MCF 10A (cell line): ENCODE measurements around the gene ZNF512. TPM values are rescaled to one million over a fixed set of nuclear protein-coding genes. Genes with fewer than 3 reads are reported as not detected.
"Not testable (repeated sequence)": the region's sequence is repeated elsewhere in the genome, so short reads cannot be mapped to it uniquely, and the experiment has no call there.

Experiments
- BruUV-seq: library from RNA; stranded (reverse); fragments of 400-500 nt; replicated peaks from 2 replicates; lab custom pipeline; 2021; lab: Mats Ljungman, UMichigan
- CTCF ChIA-PET: fragments of 300-600 bp; sonication (Branson Sonifier 250); formaldehyde crosslinking; extraction: SDS; loops from one replicate; lab custom pipeline; 2021; ENCODE audit warnings: antibody characterized with exemption, inconsistent platforms; lab: Yijun Ruan, JAX
- POLR2A ChIA-PET: fragments of 300-600, 350-650 bp; sonication (Branson Sonifier 250); formaldehyde crosslinking; extraction: SDS; loops from one replicate; lab custom pipeline; 2020; ENCODE audit warnings: antibody characterized with exemption, inconsistent platforms; lab: Yijun Ruan, JAX
- DNase-seq: peaks from one replicate; pipeline ENCODE4 v3.0.0-alpha.2; 2018; ENCODE audit not compliant: unreplicated experiment
- H3K27ac Mint-ChIP-seq: one replicate; pipeline ENCODE4 v1.8.0; 2022; ENCODE audit warnings: mild to moderate bottlenecking, low read depth, mixed read lengths; ENCODE audit not compliant: unreplicated experiment
- H3K27me3 Mint-ChIP-seq: one replicate; pipeline ENCODE4 v1.8.0; 2022; ENCODE audit warnings: mixed read lengths; ENCODE audit not compliant: insufficient read depth, unreplicated experiment
- H3K36me3 Mint-ChIP-seq: one replicate; pipeline ENCODE4 v1.8.0; 2022; ENCODE audit warnings: mild to moderate bottlenecking, moderate library complexity, mixed read lengths; ENCODE audit not compliant: insufficient read depth, unreplicated experiment
- H3K4me1 Mint-ChIP-seq: one replicate; pipeline ENCODE4 v1.8.0; 2022; ENCODE audit warnings: mixed read lengths; ENCODE audit not compliant: insufficient read depth, unreplicated experiment
- H3K4me3 Mint-ChIP-seq: one replicate; pipeline ENCODE4 v1.8.0; 2022; ENCODE audit warnings: mild to moderate bottlenecking, moderate library complexity, mixed read lengths; ENCODE audit not compliant: unreplicated experiment
- H3K9me3 Mint-ChIP-seq: one replicate; pipeline ENCODE4 v1.8.0; 2022; ENCODE audit warnings: mixed read lengths; ENCODE audit not compliant: unreplicated experiment
- CTCF ChIP-seq: fragments of 200-600 bp; IDR thresholded peaks from one replicate; pipeline ENCODE4 v1.8.0; 2022; ENCODE audit warnings: antibody characterized with exemption, mild to moderate bottlenecking; ENCODE audit not compliant: unreplicated experiment
- intact Hi-C: fragments of 100-400 bp; cut with micrococcal nuclease; formaldehyde crosslinking; loops from 2 replicates; pipeline ENCODE4 v1.14.1; 2022
- total RNA-seq: library from RNA; stranded (reverse); gene quantifications from 2 replicates; pipeline ENCODE4 v1.2.3, GENCODE V29; 2022

The ZNF512 gene
- total RNA-seq, 1 experiment from 2014 or later = 19.9 TPM

- intact Hi-C loops = loop anchor here (10.0 kb wide), 1 partner anchor 218 kb away; the partner anchor contains the start of gene PPM1G
- no peaks in the 10 kb centered on the region for H3K9me3 Mint-ChIP-seq
- H3K4me3 Mint-ChIP-seq = no peak overlapping the region
- no TSS peak for BruUV-seq
- CTCF ChIA-PET = interaction anchor here (0.6 to 2.3 kb wide), 4 partner anchors 10 to 1017 kb away, joined by 3 to 10 read pairs (median 3); no protein-coding TSS in a partner anchor
- H3K27me3 Mint-ChIP-seq = no peaks in the 10 kb centered on the region
- H3K4me1 Mint-ChIP-seq = peaks cover 33% of the 10 kb centered on the region
- peak overlapping the region; percentile 1 for H3K27ac Mint-ChIP-seq
- TF ChIP-seq CTCF = no peak
- DNase-seq = peak; percentile 75
- POLR2A ChIA-PET = interaction anchor here (0.8 to 1.7 kb wide), 6 partner anchors 9 to 213 kb away, joined by 3 to 6 read pairs (median 5); partner anchors contain the start of genes NRBP1 and PPM1G
- H3K36me3 Mint-ChIP-seq = peaks cover 56% of the 10 kb centered on the region
Observed at GRCh38 chr2:27622921-27623384, 40.1 kb downstream of the ZNF512 start.

- CTCF ChIA-PET = no interaction called here
- DNase-seq = no peak
- TF ChIP-seq CTCF = no peak
- H3K4me1 Mint-ChIP-seq = peaks cover 36% of the 10 kb centered on the region
- H3K27ac Mint-ChIP-seq = no peak overlapping the region
- H3K36me3 Mint-ChIP-seq = peaks cover 48% of the 10 kb centered on the region
- no peak overlapping the region for H3K4me3 Mint-ChIP-seq
- no peaks in the 10 kb centered on the region for H3K27me3 Mint-ChIP-seq
- H3K9me3 Mint-ChIP-seq = no peaks in the 10 kb centered on the region
- BruUV-seq = no TSS peak
- intact Hi-C loops = loop anchor here (5.0 to 10.0 kb wide), 2 partner anchors 198 to 220 kb away; partner anchors contain the start of genes NRBP1 and PPM1G
- POLR2A ChIA-PET = no interaction called here
Observed at GRCh38 chr2:27624943-27625342, 42.1 kb downstream of the ZNF512 start.

- ChIA-PET CTCF (interaction anchor here (0.6 kb wide), 1 partner anchor 11 kb away, joined by 3 read pairs; no protein-coding TSS in a partner anchor), POLR2A (interaction anchor here (1.0 to 4.0 kb wide), 5 partner anchors 37 to 219 kb away, joined by 3 to 56 read pairs (median 3); partner anchors contain the start of genes NRBP1, PPM1G, SLC4A1AP and SUPT7L)
- Mint-ChIP-seq H3K4me1 (peaks cover 36% of the 10 kb centered on the region), H3K36me3 (peaks cover 37% of the 10 kb centered on the region)
- H3K9me3 Mint-ChIP-seq, H3K27me3 Mint-ChIP-seq, BruUV-seq, DNase-seq, H3K4me3 Mint-ChIP-seq, H3K27ac Mint-ChIP-seq: not testable (repeated sequence)
- intact Hi-C loops = loop anchor here (5.0 to 10.0 kb wide), 2 partner anchors 199 to 222 kb away; partner anchors contain the start of genes NRBP1 and PPM1G
Observed at GRCh38 chr2:27626323-27626722, 43.5 kb downstream of the ZNF512 start.

- not testable (repeated sequence) for H3K27me3 Mint-ChIP-seq, BruUV-seq, H3K4me3 Mint-ChIP-seq, H3K27ac Mint-ChIP-seq, H3K9me3 Mint-ChIP-seq
- intact Hi-C loops = loop anchor here (5.0 to 10.0 kb wide), 2 partner anchors 200 to 222 kb away; partner anchors contain the start of genes NRBP1 and PPM1G
- peaks cover 40% of the 10 kb centered on the region for H3K36me3 Mint-ChIP-seq
- peaks cover 30% of the 10 kb centered on the region for H3K4me1 Mint-ChIP-seq
- ChIA-PET POLR2A (interaction anchor here (0.6 to 4.0 kb wide), 10 partner anchors 11 to 256 kb away, joined by 3 to 56 read pairs (median 5); partner anchors contain the start of genes EIF2B4, NRBP1, PPM1G and SLC4A1AP), CTCF (interaction anchor here (0.6 to 2.6 kb wide), 2 partner anchors 12 to 56 kb away, joined by 3 to 9 read pairs; no protein-coding TSS in a partner anchor)
- DNase-seq = peak; percentile 2
Observed at GRCh38 chr2:27626921-27627320, 44.1 kb downstream of the ZNF512 start.
